Nephron (organoid): ENCODE results near the gene TTC21B.
A peak's percentile ranks its signal among the peaks of the same experiment; 100 is the strongest.
"Not testable (repeated sequence)": the region's sequence is repeated elsewhere in the genome, so short reads cannot be mapped to it uniquely, and the experiment has no call there.

Experiments
- H3K27ac Mint-ChIP-seq, 3 experiments: 2 replicates each; pipeline ENCODE4 v1.8.0; 2020; ENCODE audit warnings: mixed read lengths in 3 of 3, mild to moderate bottlenecking in 2 of 3, moderate library complexity in 1 of 3
- H3K27me3 Mint-ChIP-seq: 2 replicates; pipeline ENCODE4 v1.8.0; 2021; ENCODE audit warnings: low read depth, mild to moderate bottlenecking, moderate library complexity, mixed read lengths
- H3K36me3 Mint-ChIP-seq: 2 replicates; pipeline ENCODE4 v1.8.0; 2020; ENCODE audit warnings: low read depth, mixed read lengths
- H3K4me1 Mint-ChIP-seq: 2 replicates; pipeline ENCODE4 v1.8.0; 2020; ENCODE audit warnings: mixed read lengths
- H3K4me3 Mint-ChIP-seq, 3 experiments: 2 replicates each; pipeline ENCODE4 v1.8.0; 2020; ENCODE audit warnings: mild to moderate bottlenecking in 3 of 3, mixed read lengths in 3 of 3, moderate library complexity in 2 of 3
- H3K9me3 Mint-ChIP-seq: 2 replicates; pipeline ENCODE4 v1.8.0; 2020; ENCODE audit warnings: mixed read lengths
- TF ChIP-seq, protein P1 (sequence below), 3 experiments: fragments of 200-600 bp; sonication (generic); IDR thresholded peaks; one replicate each; pipeline ENCODE4 v1.5.0; 2021; ENCODE audit warnings: antibody characterized with exemption in 3 of 3; ENCODE audit not compliant: unreplicated experiment in 3 of 3

Gene TTC21B

DNA sequence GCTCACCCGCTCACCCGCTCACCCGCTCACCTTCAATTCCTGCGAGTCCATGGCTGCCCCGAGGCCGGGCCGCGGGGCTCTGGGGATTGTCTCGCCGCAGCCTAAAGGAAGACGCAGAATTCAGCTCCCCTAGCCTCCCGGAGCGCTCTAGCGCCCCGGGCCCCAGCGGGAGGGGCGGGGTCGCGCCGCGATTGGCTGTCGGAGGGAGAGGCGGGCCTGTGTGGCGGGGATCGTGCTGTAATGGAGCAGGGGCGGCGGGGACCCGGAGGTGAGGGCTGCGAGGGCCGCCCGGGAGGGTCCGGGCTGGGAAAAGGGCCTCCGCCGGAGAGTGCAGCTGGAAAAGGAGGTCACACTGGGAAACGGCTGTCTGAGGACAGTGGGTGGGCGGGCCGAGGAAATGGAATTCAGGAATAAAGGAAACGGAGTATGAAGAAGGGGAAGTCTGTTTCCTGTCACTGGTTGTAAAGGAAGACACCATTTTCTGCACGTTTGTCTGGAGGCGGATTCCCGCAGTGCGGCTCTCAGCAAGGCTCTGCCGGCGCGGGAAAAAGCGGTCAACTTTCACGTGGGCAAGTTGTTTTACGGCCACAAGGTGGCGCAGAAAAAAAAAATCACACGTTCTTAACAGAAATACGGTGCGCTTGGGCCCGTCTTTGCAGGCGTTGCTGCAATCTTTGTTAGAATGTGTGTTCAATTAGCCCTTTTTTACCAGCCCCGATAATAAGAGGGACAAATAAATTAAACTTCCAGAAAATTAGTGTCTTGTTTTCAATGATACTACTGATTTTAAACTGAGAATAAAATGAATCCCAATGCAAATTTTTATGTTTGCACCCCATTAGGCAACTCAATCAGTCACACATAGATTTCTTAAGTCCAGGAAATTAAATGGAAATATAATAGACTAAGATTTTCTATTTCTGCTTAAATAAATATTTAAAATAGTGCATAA lies at the start of gene TTC21B:
TSS of gene TTC21B (minus strand) at position 122 of the 952 bp plus-strand sequence. CDS start at position 51, 71 bp downstream.
- peak within 1 kb of the TSS in 2 of 3 experiments; percentile 54 to 67 for H3K4me3 Mint-ChIP-seq
- peaks cover 12% of the 10 kb centered on the region for H3K4me1 Mint-ChIP-seq
- H3K27me3 Mint-ChIP-seq = no peaks in the 10 kb centered on the region
- H3K36me3 Mint-ChIP-seq = peaks cover 3% of the 10 kb centered on the region
- TF ChIP-seq, protein P1, sequence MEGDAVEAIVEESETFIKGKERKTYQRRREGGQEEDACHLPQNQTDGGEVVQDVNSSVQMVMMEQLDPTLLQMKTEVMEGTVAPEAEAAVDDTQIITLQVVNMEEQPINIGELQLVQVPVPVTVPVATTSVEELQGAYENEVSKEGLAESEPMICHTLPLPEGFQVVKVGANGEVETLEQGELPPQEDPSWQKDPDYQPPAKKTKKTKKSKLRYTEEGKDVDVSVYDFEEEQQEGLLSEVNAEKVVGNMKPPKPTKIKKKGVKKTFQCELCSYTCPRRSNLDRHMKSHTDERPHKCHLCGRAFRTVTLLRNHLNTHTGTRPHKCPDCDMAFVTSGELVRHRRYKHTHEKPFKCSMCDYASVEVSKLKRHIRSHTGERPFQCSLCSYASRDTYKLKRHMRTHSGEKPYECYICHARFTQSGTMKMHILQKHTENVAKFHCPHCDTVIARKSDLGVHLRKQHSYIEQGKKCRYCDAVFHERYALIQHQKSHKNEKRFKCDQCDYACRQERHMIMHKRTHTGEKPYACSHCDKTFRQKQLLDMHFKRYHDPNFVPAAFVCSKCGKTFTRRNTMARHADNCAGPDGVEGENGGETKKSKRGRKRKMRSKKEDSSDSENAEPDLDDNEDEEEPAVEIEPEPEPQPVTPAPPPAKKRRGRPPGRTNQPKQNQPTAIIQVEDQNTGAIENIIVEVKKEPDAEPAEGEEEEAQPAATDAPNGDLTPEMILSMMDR (IDR thresholded peaks at IDR 0.05; ENCODE audit: unreplicated experiment in 3 of 3) = peak; percentile 84 to 92 (median 90)
- no peak within 1 kb of the TSS for H3K27ac Mint-ChIP-seq
- no peaks in the 10 kb centered on the region for H3K9me3 Mint-ChIP-seq

DNA sequence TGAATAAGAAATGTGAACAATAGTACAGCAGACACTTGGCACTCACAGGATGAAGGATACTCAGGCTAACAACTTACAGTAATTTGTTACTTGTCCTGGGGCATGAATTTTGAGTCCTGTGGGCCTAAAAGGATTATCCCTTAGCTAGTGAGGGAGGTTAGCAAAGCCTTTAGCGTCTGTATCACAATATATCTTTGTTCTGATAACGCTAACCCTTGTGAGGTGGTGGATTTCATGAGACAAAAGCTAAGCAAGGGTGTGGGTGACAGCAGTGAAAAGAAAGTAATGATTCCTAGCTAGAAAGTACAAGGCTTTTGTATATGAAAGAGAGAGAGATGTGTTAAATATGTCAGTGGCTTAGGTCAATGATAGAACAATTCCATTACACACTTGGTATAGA lies 46.8 kb upstream of the TTC21B start:
- Mint-ChIP-seq H3K9me3 (no peaks in the 10 kb centered on the region), H3K27ac (no peak overlapping the region), H3K4me1 (no peaks in the 10 kb centered on the region), H3K36me3 (no peaks in the 10 kb centered on the region), H3K27me3 (no peaks in the 10 kb centered on the region), H3K4me3 (no peak overlapping the region)
- TF ChIP-seq, protein P1 (IDR thresholded peaks at IDR 0.05; ENCODE audit: unreplicated experiment in 3 of 3) = no peak

DNA sequence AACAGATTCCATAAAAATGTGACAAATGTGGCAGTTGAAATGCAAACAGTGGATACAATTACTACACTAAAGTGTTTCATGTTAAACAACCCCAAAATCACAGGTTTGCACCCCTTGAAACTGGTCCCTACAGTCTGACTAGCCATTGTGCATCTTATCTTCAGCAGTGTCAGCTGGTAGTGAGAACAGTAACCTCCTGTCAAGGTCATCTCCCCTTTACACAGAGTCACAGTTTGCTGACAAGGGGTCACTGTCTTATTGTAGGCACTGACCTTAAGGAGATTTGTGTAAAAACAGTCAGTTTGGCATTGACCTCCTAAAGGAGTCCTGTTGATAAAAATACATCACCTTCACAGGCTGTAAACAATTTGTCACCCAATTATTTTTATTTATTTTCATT lies 37.3 kb upstream of the TTC21B start:
- H3K27ac Mint-ChIP-seq = no peak overlapping the region
- no peaks in the 10 kb centered on the region for H3K27me3 Mint-ChIP-seq
- H3K9me3 Mint-ChIP-seq = no peaks in the 10 kb centered on the region
- TF ChIP-seq, protein P1 (IDR thresholded peaks at IDR 0.05; ENCODE audit: unreplicated experiment in 3 of 3) = no peak
- no peak overlapping the region for H3K4me3 Mint-ChIP-seq
- no peaks in the 10 kb centered on the region for H3K36me3 Mint-ChIP-seq
- H3K4me1 Mint-ChIP-seq = no peaks in the 10 kb centered on the region

DNA sequence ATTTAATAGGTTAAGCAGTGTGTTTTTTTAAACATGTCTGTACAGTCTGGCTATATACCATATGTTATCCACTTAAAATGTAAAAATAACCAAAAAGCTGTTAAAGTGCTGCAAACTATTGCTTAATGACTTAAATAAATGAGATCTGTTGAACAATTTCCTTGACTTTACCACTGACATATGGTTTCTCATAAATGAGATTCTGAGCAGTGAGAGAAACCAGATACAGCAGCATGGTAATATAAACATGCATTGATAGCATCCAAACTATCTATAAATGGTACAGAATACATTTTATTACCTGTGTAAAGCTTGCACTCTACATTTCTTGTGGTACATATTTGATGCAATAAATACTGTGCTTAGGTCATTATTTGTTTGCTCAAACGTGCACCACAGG lies 36.3 kb upstream of the TTC21B start:
- TF ChIP-seq, protein P1 (IDR thresholded peaks at IDR 0.05; ENCODE audit: unreplicated experiment in 3 of 3) = no peak
- no peaks in the 10 kb centered on the region for H3K27me3 Mint-ChIP-seq
- H3K36me3 Mint-ChIP-seq = no peaks in the 10 kb centered on the region
- no peaks in the 10 kb centered on the region for H3K9me3 Mint-ChIP-seq
- H3K4me1 Mint-ChIP-seq = no peaks in the 10 kb centered on the region
- no peak overlapping the region for H3K27ac Mint-ChIP-seq
- H3K4me3 Mint-ChIP-seq = no peak overlapping the region

DNA sequence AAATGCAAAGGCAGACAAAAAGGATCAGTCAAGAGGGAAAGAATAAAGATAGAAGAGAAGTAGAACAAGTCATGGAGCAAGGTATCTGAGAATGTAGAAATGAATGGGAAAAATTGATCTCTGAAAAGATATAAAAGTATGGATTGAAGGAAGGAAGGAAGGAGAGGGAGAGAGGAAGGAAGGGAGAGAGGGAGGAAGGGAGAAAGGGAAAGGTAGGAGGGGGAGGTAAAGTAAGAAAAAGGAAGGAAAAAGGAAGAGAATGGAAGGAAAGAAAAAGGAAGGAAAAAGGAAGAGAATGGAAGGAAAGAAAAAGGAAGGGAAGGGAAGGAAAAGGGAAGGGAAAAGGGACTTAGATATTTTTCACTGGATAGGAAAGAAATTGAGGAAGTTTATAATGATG lies 31.5 kb upstream of the TTC21B start:
- no peak overlapping the region for H3K27ac Mint-ChIP-seq
- H3K4me1 Mint-ChIP-seq = no peaks in the 10 kb centered on the region
- no peaks in the 10 kb centered on the region for H3K27me3 Mint-ChIP-seq
- no peak overlapping the region for H3K4me3 Mint-ChIP-seq
- TF ChIP-seq, protein P1 (IDR thresholded peaks at IDR 0.05; ENCODE audit: unreplicated experiment in 3 of 3) = no peak
- H3K9me3 Mint-ChIP-seq = no peaks in the 10 kb centered on the region
- H3K36me3 Mint-ChIP-seq = no peaks in the 10 kb centered on the region

DNA sequence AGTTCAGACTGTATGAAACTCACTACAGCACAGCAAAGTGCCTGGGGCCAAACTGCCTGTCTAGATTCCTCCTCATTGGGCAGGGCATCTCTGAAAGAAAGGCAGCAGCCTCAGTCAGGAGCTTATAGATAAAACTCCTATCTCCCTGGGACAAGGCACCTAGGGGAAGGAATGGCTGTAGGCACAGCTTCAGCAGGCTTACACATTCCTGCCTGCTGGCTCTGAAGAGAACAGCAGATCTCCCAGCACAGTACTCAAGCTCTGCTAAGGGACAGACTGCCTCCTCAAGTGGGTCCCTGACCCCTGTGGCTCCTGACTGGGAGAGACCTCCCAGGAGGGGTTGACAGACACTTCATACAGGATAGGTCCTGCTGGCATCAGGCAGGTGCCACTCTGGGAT lies 18.6 kb upstream of the TTC21B start:
- not testable (repeated sequence) for H3K27ac Mint-ChIP-seq, H3K36me3 Mint-ChIP-seq, H3K4me3 Mint-ChIP-seq, H3K27me3 Mint-ChIP-seq, H3K4me1 Mint-ChIP-seq
- H3K9me3 Mint-ChIP-seq = peaks cover 12% of the 10 kb centered on the region
